Tibial artery (tissue), 4 donors: Measurements from ENCODE around the gene IRF3.

Source experiments
- DNase-seq, 2 donors: peaks; one replicate each; pipeline ENCODE4 v3.0.0-alpha.2; 2019
- H3K27ac ChIP-seq, 2 donors: fragments of 200-600 bp; sonication (generic) in 1 of 2; 1 replicate in 1 of 2; 2 replicates in 1 of 2; pipeline ENCODE4 v1.5.1; 2018 to 2019; ENCODE audit warnings: mild to moderate bottlenecking in 1 of 2
- H3K27me3 ChIP-seq, 2 donors: fragments of 200-600 bp; sonication (generic) in 1 of 2; one replicate each; pipeline versions ENCODE4 v1.5.1 to v1.6.0; 2016 to 2019
- H3K36me3 ChIP-seq, 3 donors: fragments of 200-600 bp; sonication (generic) in 2 of 3; one replicate each; pipeline ENCODE4 v1.5.1; 2016 to 2019; ENCODE audit warnings: mild to moderate bottlenecking in 2 of 3
- H3K4me1 ChIP-seq, 4 donors: fragments of 200-600 bp; sonication (generic) in 2 of 4; 1 replicate in 3 of 4; 2 replicates in 1 of 4; pipeline ENCODE4 v1.5.1; 2016 to 2019
- H3K4me3 ChIP-seq, 2 donors: fragments of 200-600 bp; sonication (generic) in 1 of 2; 1 replicate in 1 of 2; 2 replicates in 1 of 2; pipeline ENCODE4 v1.5.1; 2018 to 2019; ENCODE audit warnings: mild to moderate bottlenecking in 2 of 2
- H3K9me3 ChIP-seq, 3 donors: fragments of 200-600 bp; sonication (generic) in 1 of 3; one replicate each; pipeline ENCODE4 v1.5.1; 2016 to 2019
- CTCF ChIP-seq, 2 experiments: fragments of 200-600 bp in 1 of 2; fragments of 450-650 bp in 1 of 2; IDR thresholded peaks; one replicate each; pipeline ENCODE4 v1.5.1; 2017 to 2019; ENCODE audit warnings: antibody characterized with exemption in 2 of 2, mild to moderate bottlenecking in 1 of 2, moderate library complexity in 1 of 2
- intact Hi-C: fragments of 100-400 bp; cut with DNase I; formaldehyde crosslinking; loops from one replicate; pipeline ENCODE4 v1.15.0; 2023; ENCODE audit warnings: low total_unique reads

IRF3 gene

GRCh38 chr19:49689133-49690078 lies 23.7 kb upstream of the IRF3 start, which contains the start of gene ADM5:
Gene ADM5 (plus strand): TSS chr19:49689594. CDS start chr19:49689838, 244 bp downstream.
- peak; percentile 38 to 41 for TF ChIP-seq CTCF (IDR thresholded peaks at IDR 0.05)
- Histone ChIP-seq H3K4me3 (peak within 1 kb of the TSS; percentile 46 to 54), H3K27ac (peak within 1 kb of the TSS; percentile 29 to 54), H3K4me1 (peaks cover 0 to 31% (median 25%) of the 10 kb centered on the region in 4 donors), H3K9me3 (no peaks in the 10 kb centered on the region), H3K27me3 (peaks cover 0 to 23% of the 10 kb centered on the region in 2 donors), H3K36me3 (peaks cover 20 to 39% (median 36%) of the 10 kb centered on the region in 3 donors)
- intact Hi-C loops = no loop called here
- no peak for DNase-seq

- DNase-seq = no peak
- H3K4me1 ChIP-seq = peaks cover 0 to 31% (median 25%) of the 10 kb centered on the region in 4 donors
- intact Hi-C loops = no loop called here
- H3K4me3 ChIP-seq = peak overlapping the region in 1 of 2 donors; percentile 12
- H3K36me3 ChIP-seq = peaks cover 28 to 47% (median 44%) of the 10 kb centered on the region in 3 donors
- H3K9me3 ChIP-seq = no peaks in the 10 kb centered on the region
- TF ChIP-seq CTCF (IDR thresholded peaks at IDR 0.05) = no peak
- no peak overlapping the region for H3K27ac ChIP-seq
- H3K27me3 ChIP-seq = peaks cover 0 to 23% of the 10 kb centered on the region in 2 donors
Measured at GRCh38 chr19:49688531-49689132, 23.0 kb upstream of the IRF3 start.

GRCh38 chr19:49687566-49688316 lies 22.1 kb upstream of the IRF3 start:
- no peak overlapping the region for H3K4me3 ChIP-seq
- peaks cover 36 to 54% (median 53%) of the 10 kb centered on the region in 3 donors for H3K36me3 ChIP-seq
- H3K27me3 ChIP-seq = peaks cover 0 to 19% of the 10 kb centered on the region in 2 donors
- no peak overlapping the region for H3K27ac ChIP-seq
- no peak for TF ChIP-seq CTCF (IDR thresholded peaks at IDR 0.05)
- H3K9me3 ChIP-seq = no peaks in the 10 kb centered on the region
- peaks cover 0 to 31% (median 25%) of the 10 kb centered on the region in 4 donors for H3K4me1 ChIP-seq
- intact Hi-C loops = no loop called here
- DNase-seq = no peak

GRCh38 chr19:49687150-49687549 lies 21.5 kb upstream of the IRF3 start:
- Histone ChIP-seq H3K36me3 (peaks cover 41 to 60% (median 59%) of the 10 kb centered on the region in 3 donors), H3K27ac (no peak overlapping the region), H3K4me1 (peaks cover 0 to 31% (median 25%) of the 10 kb centered on the region in 4 donors), H3K9me3 (no peaks in the 10 kb centered on the region), H3K27me3 (peaks cover 0 to 15% of the 10 kb centered on the region in 2 donors), H3K4me3 (no peak overlapping the region)
- no peak for DNase-seq
- TF ChIP-seq CTCF (IDR thresholded peaks at IDR 0.05) = no peak
- intact Hi-C loops = no loop called here

GRCh38 chr19:49686503-49687088 lies 20.9 kb upstream of the IRF3 start:
- intact Hi-C loops = no loop called here
- H3K36me3 ChIP-seq = peaks cover 47 to 66% (median 65%) of the 10 kb centered on the region in 3 donors
- H3K4me3 ChIP-seq = no peak overlapping the region
- no peak for DNase-seq
- H3K9me3 ChIP-seq = no peaks in the 10 kb centered on the region
- no peak overlapping the region for H3K27ac ChIP-seq
- H3K4me1 ChIP-seq = peaks cover 0 to 27% (median 24%) of the 10 kb centered on the region in 4 donors
- TF ChIP-seq CTCF (IDR thresholded peaks at IDR 0.05) = no peak
- peaks cover 0 to 10% of the 10 kb centered on the region in 2 donors for H3K27me3 ChIP-seq
